HCT116 (cell line): ENCODE results near the gene PRPF19. TPM values are rescaled to one million over a fixed set of nuclear protein-coding genes. Genes with fewer than 3 reads are reported as not detected.

Experiments
- ATAC-seq: fragments of 200-7000 bp; cut with Tn5 transposase; 2 replicates; pipeline ENCODE4 v1.9.1; 2020; ENCODE audit warnings: mild to moderate bottlenecking, moderate library complexity
- BruUV-seq: library from RNA; stranded (reverse); fragments of 400-500 nt; replicated peaks from 2 replicates; lab custom pipeline; 2021; lab: Mats Ljungman, UMichigan
- CTCF ChIA-PET: fragments of 300-600 bp; sonication (Branson Sonifier 250); formaldehyde crosslinking; loops from one replicate; lab custom pipeline; 2021; ENCODE audit warnings: antibody characterized with exemption; lab: Charles Lee
- POLR2A ChIA-PET: fragments of 300-600, 350-600 bp; sonication (Branson Sonifier 250); formaldehyde crosslinking; loops from one replicate; lab custom pipeline; 2021; ENCODE audit warnings: antibody characterized with exemption; lab: Charles Lee
- RAD21 ChIA-PET, 2 experiments: fragments of 300-600 bp; sonication (Branson Sonifier 250); formaldehyde crosslinking; loops; one replicate each; lab custom pipeline; 2023; ENCODE audit warnings: low total read pairs in 2 of 2; ENCODE audit not compliant: uncharacterized antibody in 2 of 2, unreplicated experiment in 2 of 2, low non-redundant PET in 1 of 2; lab: Charles Lee
- DNase-seq: peaks from one replicate; pipeline ENCODE4 v3.0.0-alpha.2; 2010; ENCODE audit warnings: low read depth, low spot score
- H2AFZ ChIP-seq: fragments of 200-600 bp; shearing (Covaris generic), sonication (generic); 2 replicates; pipeline ENCODE4 v1.6.1; 2017; ENCODE audit warnings: low read depth, mixed run types, mixed read lengths, antibody characterized with exemption, low read length; ENCODE audit not compliant: poor library complexity, severe bottlenecking
- H3K27ac ChIP-seq: 2 replicates; pipeline ENCODE4 v1.5.1; 2012; ENCODE audit warnings: low read depth, low read length
- H3K27me3 ChIP-seq: fragments of 200-600 bp; sonication (generic); 2 replicates; pipeline ENCODE4 v1.6.1; 2016; ENCODE audit warnings: mixed run types, low read length, mixed read lengths; ENCODE audit not compliant: insufficient read depth
- H3K36me3 ChIP-seq, 2 experiments: fragments of 200-500 bp in 1 of 2; fragments of 200-600 bp in 1 of 2; sonication (Bioruptor generic) in 1 of 2; sonication (generic) in 1 of 2; 2 replicates each; pipeline versions ENCODE4 v1.5.1 to v1.6.1; 2014 to 2016; ENCODE audit warnings: low read length in 2 of 2, inconsistent platforms in 1 of 2, mixed read lengths in 1 of 2, mixed run types in 1 of 2; ENCODE audit not compliant: insufficient read depth in 2 of 2, control insufficient read depth in 1 of 2
- H3K4me1 ChIP-seq, 2 experiments: fragments of 200-600 bp in 1 of 2; sonication (generic) in 1 of 2; 2 replicates each; pipeline versions ENCODE4 v1.5.1 to v1.6.1; 2012 to 2017; ENCODE audit warnings: low read length in 2 of 2, inconsistent platforms in 1 of 2, mild to moderate bottlenecking in 1 of 2, mixed read lengths in 1 of 2, mixed run types in 1 of 2, moderate library complexity in 1 of 2; ENCODE audit not compliant: insufficient read depth in 2 of 2, control insufficient read depth in 1 of 2
- H3K4me2 ChIP-seq: fragments of 200-600 bp; sonication (generic); 2 replicates; pipeline ENCODE4 v1.6.1; 2017; ENCODE audit warnings: mixed run types, low read length, mixed read lengths
- H3K4me3 ChIP-seq, 2 experiments: fragments of 200-600 bp in 1 of 2; sonication (generic) in 1 of 2; replicated peaks in 1 of 2; 2 replicates each; pipeline ENCODE4 v1.5.1; 2011 to 2016; ENCODE audit warnings: low read length in 2 of 2, control low read depth in 1 of 2, low read depth in 1 of 2, mild to moderate bottlenecking in 1 of 2, mixed read lengths in 1 of 2, mixed run types in 1 of 2
- H3K79me2 ChIP-seq: fragments of 200-600 bp; sonication (generic); 2 replicates; pipeline ENCODE4 v1.6.1; 2017; ENCODE audit warnings: mild to moderate bottlenecking, mixed run types, low read length, moderate library complexity, mixed read lengths; ENCODE audit not compliant: insufficient read depth
- H3K9ac ChIP-seq: fragments of 200-600 bp; sonication (generic); 2 replicates; pipeline ENCODE4 v1.6.1; 2016; ENCODE audit warnings: low read length, mixed read lengths
- H3K9me2 ChIP-seq: fragments of 200-600 bp; sonication (generic), shearing (Covaris generic); 2 replicates; pipeline ENCODE4 v1.6.1; 2017; ENCODE audit warnings: mixed run types, mild to moderate bottlenecking, moderate library complexity; ENCODE audit not compliant: insufficient read depth
- H3K9me3 ChIP-seq, 2 experiments: fragments of 200-500 bp in 1 of 2; fragments of 200-600 bp in 1 of 2; sonication (Bioruptor generic) in 1 of 2; sonication (generic) in 1 of 2; 2 replicates each; pipeline ENCODE4 v1.6.1; 2014 to 2017; ENCODE audit warnings: low read length in 2 of 2, mixed read lengths in 2 of 2, inconsistent platforms in 1 of 2, low read depth in 1 of 2, mild to moderate bottlenecking in 1 of 2, mixed run types in 1 of 2, moderate library complexity in 1 of 2; ENCODE audit not compliant: control insufficient read depth in 1 of 2, insufficient read depth in 1 of 2
- H4K20me1 ChIP-seq: fragments of 200-600 bp; sonication (generic), shearing (Covaris generic); 2 replicates; pipeline ENCODE4 v1.6.1; 2017; ENCODE audit warnings: mixed run types, mild to moderate bottlenecking, moderate library complexity; ENCODE audit not compliant: insufficient read depth
- CBX3 ChIP-seq: IDR thresholded peaks from 2 replicates; pipeline ENCODE4 v1.6.1; 2012; ENCODE audit warnings: low read depth
- CEBPB ChIP-seq: IDR thresholded peaks from 2 replicates; pipeline ENCODE4 v1.6.1; 2012; ENCODE audit warnings: low read depth
- EZH2 ChIP-seq: fragments of 200-600 bp; sonication (generic); IDR thresholded peaks from 2 replicates; pipeline ENCODE4 v1.6.1; 2017; ENCODE audit warnings: antibody characterized with exemption, mixed run types
- MAX ChIP-seq: IDR thresholded peaks from 2 replicates; pipeline ENCODE4 v1.6.1; 2012
- POLR2A ChIP-seq: IDR thresholded peaks from 2 replicates; pipeline ENCODE4 v1.7.0; 2011; ENCODE audit warnings: borderline replicate concordance; ENCODE audit not compliant: insufficient read depth, insufficient read length; ENCODE audit errors: extremely low read depth
- RAD21 ChIP-seq: IDR thresholded peaks from 2 replicates; pipeline ENCODE4 v1.6.1; 2012; ENCODE audit warnings: low read depth, mild to moderate bottlenecking
- SIN3A ChIP-seq: IDR thresholded peaks from 2 replicates; pipeline ENCODE4 v1.6.1; 2012; ENCODE audit warnings: low read depth
- SP1 ChIP-seq: IDR thresholded peaks from 2 replicates; pipeline ENCODE4 v1.6.1; 2012; ENCODE audit warnings: low read depth
- YY1 ChIP-seq: IDR thresholded peaks from 2 replicates; pipeline ENCODE4 v1.6.1; 2011; ENCODE audit warnings: low read length, low read depth, moderate library complexity, mild to moderate bottlenecking; ENCODE audit not compliant: insufficient replicate concordance; ENCODE audit errors: extremely low read depth
- ZFX ChIP-seq: fragments of 450-650 bp; IDR thresholded peaks from 2 replicates; pipeline ENCODE4 v1.6.1; 2017
- intact Hi-C: fragments of 100-400 bp; cut with micrococcal nuclease; formaldehyde crosslinking; loops from 2 replicates; pipeline ENCODE4 v1.10.0; 2022
- total RNA-seq: library from RNA; stranded (reverse); gene quantifications from one replicate; pipeline ENCODE4 v1.2.1, GENCODE V29; 2021; ENCODE audit not compliant: unreplicated experiment

PRPF19 gene
- total RNA-seq, 1 experiment from 2014 or later, result 156 TPM

- CTCF ChIA-PET, result interaction anchor here (1.0 kb wide), 1 partner anchor 24 kb away, joined by 4 read pairs; no protein-coding TSS in a partner anchor
- no peak within 1 kb of the TSS for H3K9ac ChIP-seq
Observed at GRCh38 chr11:60855726-60856633, 50.4 kb downstream of the PRPF19 start, which contains the start of gene PTGDR2. Gene PTGDR2, minus strand, starts transcription at chr11:60855950. Its CDS starts 2,228 bp downstream, at chr11:60853722.

GRCh38 chr11:60854847-60855725 lies 51.3 kb downstream of the PRPF19 start:
- ChIA-PET POLR2A (no interaction called here), CTCF (interaction anchor here (1.0 kb wide), 1 partner anchor 24 kb away, joined by 4 read pairs; no protein-coding TSS in a partner anchor)

More at GRCh38 chr11:60855726-60856633, 50.4 kb downstream of the PRPF19 start, which contains the start of gene PTGDR2:
- Histone ChIP-seq H3K9me2 (no peaks in the 10 kb centered on the region), H3K27me3 (no peaks in the 10 kb centered on the region), H3K4me1 (no peaks in the 10 kb centered on the region), H3K9me3 (no peaks in the 10 kb centered on the region), H4K20me1 (no peaks in the 10 kb centered on the region)
- intact Hi-C loops, result no loop called here
- no peak for ATAC-seq
- TF ChIP-seq EZH2, result no peak
- TF ChIP-seq, all 23 proteins: peak for 0
- H3K4me3 ChIP-seq, result no peak within 1 kb of the TSS
- BruUV-seq, result no TSS peak
- no peak within 1 kb of the TSS for H3K27ac ChIP-seq
- no peaks in the 10 kb centered on the region for H3K79me2 ChIP-seq
- H3K4me2 ChIP-seq, result no peak within 1 kb of the TSS
- ChIA-PET POLR2A (no interaction called here), RAD21 (no interaction called here)
- DNase-seq, result no peak
- H3K36me3 ChIP-seq, result peaks cover 5 to 9% of the 10 kb centered on the region in 2 experiments; a peak in 2 of 4 replicates
- H2AFZ ChIP-seq, result no peak within 1 kb of the TSS

More at GRCh38 chr11:60854847-60855725, 51.3 kb downstream of the PRPF19 start:
- H3K4me3 ChIP-seq, result no peak overlapping the region
- TF ChIP-seq RAD21 (no peak), MAX (no peak), CBX3 (no peak), POLR2A (no peak), SIN3A (no peak), SP1 (no peak), ZFX (no peak), CEBPB (no peak), EZH2 (no peak), YY1 (no peak)
- TF ChIP-seq, all 23 proteins: peak for 0
- BruUV-seq, result no TSS peak
- ATAC-seq (no peak), DNase-seq (no peak)
- no peaks in the 10 kb centered on the region for H3K27me3 ChIP-seq
- H3K4me1 ChIP-seq, result no peaks in the 10 kb centered on the region
- H3K9me3 ChIP-seq, result no peaks in the 10 kb centered on the region
- H4K20me1 ChIP-seq, result no peaks in the 10 kb centered on the region
- intact Hi-C loops, result no loop called here
- no peak overlapping the region for H3K4me2 ChIP-seq
- no peak overlapping the region for H2AFZ ChIP-seq
- RAD21 ChIA-PET, result no interaction called here
- H3K79me2 ChIP-seq, result no peaks in the 10 kb centered on the region
- H3K9ac ChIP-seq, result no peak overlapping the region
- no peak overlapping the region for H3K27ac ChIP-seq
- H3K36me3 ChIP-seq, result peaks cover 10 to 17% of the 10 kb centered on the region in 2 experiments; a peak in 2 of 4 replicates
- no peaks in the 10 kb centered on the region for H3K9me2 ChIP-seq
